Epithelial cell of proximal tubule (primary cell): ENCODE results near the gene TBL1X. TPM values are rescaled to one million over a fixed set of nuclear protein-coding genes. Genes with fewer than 3 reads are reported as not detected.
"Not testable (repeated sequence)": the region's sequence is repeated elsewhere in the genome, so short reads cannot be mapped to it uniquely, and the experiment has no call there.

Source experiments
- DNase-seq: peaks from one replicate; pipeline ENCODE4 v3.0.0-alpha.2; 2011; ENCODE audit warnings: low read depth
- H3K4me3 ChIP-seq: 2 replicates; pipeline ENCODE4 v1.5.1; 2011; ENCODE audit warnings: low read depth, mild to moderate bottlenecking, low read length
- total RNA-seq: library from RNA; depleted of rRNA; stranded (reverse); fragments of >200 nt; gene quantifications from 2 replicates; pipeline ENCODE4 v1.2.3, GENCODE V29; 2015
- TF ChIP-seq, protein P1 (sequence below): conservative IDR thresholded peaks from 2 replicates; pipeline ENCODE4 v1.5.1; 2012; ENCODE audit warnings: low read depth, mild to moderate bottlenecking, low read length

Gene TBL1X
- total RNA-seq, 1 donor from 2014 or later: 9.1 TPM

DNA sequence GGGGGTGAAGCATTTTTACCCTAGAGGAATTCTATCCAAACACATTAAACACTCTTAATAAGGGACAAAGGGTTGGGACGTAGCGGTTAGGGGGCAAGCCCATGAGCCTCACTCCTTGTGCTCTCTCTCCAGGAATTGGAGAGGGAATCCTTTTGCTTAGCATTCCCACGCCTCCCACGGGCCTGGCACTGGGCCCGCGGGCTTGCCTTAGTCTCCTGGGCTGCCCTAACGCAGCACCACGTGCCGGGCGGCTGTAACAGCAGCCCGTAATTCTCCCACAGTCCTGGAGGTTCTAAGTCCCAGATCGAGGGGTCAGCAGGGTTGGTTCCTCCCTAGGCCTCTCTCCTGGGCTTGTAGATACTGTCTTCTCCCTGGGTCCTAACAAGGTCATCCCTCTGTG lies 67.5 kb downstream of the TBL1X start:
- DNase-seq: no peak
- TF ChIP-seq, protein P1, sequence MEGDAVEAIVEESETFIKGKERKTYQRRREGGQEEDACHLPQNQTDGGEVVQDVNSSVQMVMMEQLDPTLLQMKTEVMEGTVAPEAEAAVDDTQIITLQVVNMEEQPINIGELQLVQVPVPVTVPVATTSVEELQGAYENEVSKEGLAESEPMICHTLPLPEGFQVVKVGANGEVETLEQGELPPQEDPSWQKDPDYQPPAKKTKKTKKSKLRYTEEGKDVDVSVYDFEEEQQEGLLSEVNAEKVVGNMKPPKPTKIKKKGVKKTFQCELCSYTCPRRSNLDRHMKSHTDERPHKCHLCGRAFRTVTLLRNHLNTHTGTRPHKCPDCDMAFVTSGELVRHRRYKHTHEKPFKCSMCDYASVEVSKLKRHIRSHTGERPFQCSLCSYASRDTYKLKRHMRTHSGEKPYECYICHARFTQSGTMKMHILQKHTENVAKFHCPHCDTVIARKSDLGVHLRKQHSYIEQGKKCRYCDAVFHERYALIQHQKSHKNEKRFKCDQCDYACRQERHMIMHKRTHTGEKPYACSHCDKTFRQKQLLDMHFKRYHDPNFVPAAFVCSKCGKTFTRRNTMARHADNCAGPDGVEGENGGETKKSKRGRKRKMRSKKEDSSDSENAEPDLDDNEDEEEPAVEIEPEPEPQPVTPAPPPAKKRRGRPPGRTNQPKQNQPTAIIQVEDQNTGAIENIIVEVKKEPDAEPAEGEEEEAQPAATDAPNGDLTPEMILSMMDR: no peak

DNA sequence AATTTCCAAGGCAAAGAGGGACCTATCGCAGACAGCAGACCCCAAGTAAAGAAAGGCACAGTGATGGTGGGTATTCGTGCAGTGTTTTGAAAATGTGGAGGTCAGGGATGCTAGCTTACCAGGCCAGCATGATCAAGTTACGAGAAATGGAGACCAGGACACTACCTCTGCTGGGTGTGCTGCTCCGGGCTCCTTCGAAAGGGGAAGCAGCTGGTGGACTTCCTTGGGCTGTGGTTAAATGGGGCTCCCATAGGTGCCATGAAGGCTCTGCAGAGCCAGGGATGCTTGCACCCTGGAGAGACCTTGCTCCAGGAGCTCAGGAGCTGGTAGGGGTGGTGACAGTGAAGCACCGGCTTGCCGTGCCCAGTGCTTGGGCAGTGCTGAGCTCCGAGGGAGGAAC lies 68.8 kb downstream of the TBL1X start:
- TF ChIP-seq, protein P1: no peak
- no peak overlapping the region for H3K4me3 ChIP-seq
- DNase-seq: no peak

More for the DNA sequence above, 67.5 kb downstream of the TBL1X start:
- no peak overlapping the region for H3K4me3 ChIP-seq

DNA sequence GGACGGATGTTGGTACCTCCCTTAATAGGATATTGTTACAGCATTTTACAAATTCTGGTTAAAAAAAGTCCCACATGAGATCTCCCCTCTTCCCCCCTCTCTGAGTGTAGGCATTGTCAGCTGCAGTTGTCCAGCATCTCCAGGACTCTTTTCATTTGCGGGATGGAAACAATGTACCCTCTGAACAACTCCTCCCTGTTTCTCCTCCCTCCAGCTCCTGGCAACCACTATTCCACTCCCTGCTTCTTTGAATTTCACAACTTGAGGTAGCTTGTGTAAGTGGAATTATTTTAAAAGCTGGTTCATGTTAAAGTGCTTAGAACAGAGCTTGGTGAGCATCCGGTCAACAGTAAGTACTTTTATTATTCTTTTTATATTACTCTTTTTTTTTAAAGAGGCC lies 69.8 kb downstream of the TBL1X start:
- no peak overlapping the region for H3K4me3 ChIP-seq
- TF ChIP-seq, protein P1: no peak
- no peak for DNase-seq

DNA sequence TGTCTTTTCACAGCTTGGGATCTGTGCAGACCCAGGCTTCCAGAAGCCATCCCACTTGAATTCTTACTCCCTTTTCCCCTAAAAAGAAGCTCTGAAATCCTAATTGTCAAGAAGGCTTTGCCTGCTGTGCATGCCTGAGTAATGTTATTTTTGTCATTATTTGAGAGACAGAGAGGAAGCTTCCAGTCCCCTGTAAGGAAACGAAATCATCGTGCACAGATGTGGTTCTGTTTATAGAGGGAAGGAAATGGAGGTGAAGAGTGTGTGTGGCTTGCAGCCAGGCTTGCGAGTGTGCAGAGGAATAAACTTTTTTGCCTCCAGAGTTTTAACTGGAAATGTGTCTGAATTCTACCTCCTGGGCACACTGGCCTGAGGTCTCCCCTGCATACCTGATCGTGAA lies 70.2 kb downstream of the TBL1X start:
- H3K4me3 ChIP-seq: no peak overlapping the region
- TF ChIP-seq, protein P1: no peak
- DNase-seq: no peak

DNA sequence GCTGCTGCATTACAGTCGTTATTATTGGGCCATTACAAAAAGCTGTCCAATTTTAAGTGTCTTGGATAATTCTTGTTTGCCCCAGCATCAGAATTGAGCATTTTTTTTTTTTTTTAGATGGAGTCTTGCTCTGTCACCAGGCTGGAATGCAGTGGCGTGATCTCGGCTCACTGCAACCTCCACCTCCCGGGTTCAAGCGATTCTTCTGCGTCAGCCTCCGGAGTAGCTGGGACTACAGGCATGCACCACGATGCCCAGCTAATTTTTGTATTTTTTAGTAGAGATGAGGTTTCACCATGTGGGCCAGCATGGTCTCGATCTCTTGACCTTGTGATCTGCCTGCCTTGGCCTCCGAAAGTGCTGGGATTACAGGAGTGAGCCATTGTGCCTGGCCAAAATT lies 71.3 kb downstream of the TBL1X start:
- not testable (repeated sequence) for DNase-seq, H3K4me3 ChIP-seq

DNA sequence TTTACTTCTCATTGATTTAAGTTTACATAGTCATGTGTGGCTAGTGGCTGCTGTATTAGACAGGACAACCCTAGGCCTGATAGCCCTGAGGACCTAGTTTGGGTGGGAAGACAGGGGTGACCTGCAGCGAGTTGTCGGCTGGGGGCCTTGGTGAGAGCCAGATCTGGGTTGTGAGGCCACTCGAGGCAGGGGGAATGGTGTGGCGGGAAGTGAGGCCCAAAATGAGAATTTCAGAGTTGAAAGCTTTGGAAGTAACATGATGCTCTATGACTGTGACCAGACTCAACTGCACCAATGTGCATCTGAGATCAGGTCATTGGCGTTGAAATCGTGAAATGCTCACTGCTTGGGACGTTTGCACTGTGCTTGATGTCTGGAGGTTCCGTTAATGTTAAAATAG lies 72.9 kb downstream of the TBL1X start:
- TF ChIP-seq, protein P1: no peak
- no peak for DNase-seq
- H3K4me3 ChIP-seq: no peak overlapping the region

DNA sequence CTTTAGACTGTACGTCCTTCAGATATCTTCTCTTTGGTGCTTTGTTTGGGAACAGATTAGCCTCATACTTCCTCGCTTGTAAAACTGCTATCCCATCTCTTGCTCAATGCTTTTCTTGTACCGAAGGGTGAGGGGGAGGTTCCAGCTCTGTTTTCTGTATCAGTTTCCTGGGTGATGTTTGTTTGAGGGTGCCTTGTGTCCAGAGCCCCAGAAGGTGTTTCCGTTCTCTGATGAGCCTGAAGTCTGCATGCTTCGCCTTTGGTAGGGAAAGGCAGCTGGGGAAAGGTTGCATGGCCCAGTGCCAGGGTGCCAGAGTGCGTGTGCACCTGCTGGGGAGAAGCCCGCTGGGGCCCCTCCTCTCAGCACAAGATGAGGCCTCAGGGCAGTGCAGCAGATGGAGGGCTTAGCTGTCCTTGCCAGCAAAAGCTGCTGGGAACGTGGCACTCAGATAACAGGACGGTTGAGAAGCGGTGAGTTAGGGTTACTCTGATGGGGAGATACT lies 73.7 kb downstream of the TBL1X start:
- no peak for DNase-seq
- TF ChIP-seq, protein P1: no peak
- no peak overlapping the region for H3K4me3 ChIP-seq
